IMR-90 (cell line): ENCODE data around the gene TBC1D12. TPM values are rescaled to one million over a fixed set of nuclear protein-coding genes. Genes with fewer than 3 reads are reported as not detected.

ENCODE experiments used
- ATAC-seq: fragments of 200-7000 bp; cut with Tn5 transposase; 2 replicates; pipeline ENCODE4 v1.9.1; 2020; ENCODE audit warnings: low read depth, mild to moderate bottlenecking, moderate library complexity
- BruUV-seq: library from RNA; stranded (reverse); fragments of 400-500 nt; replicated peaks from 2 replicates; lab custom pipeline; 2021; lab: Mats Ljungman, UMichigan
- CTCF ChIA-PET: fragments of 300-600 bp; formaldehyde crosslinking; extraction: SDS; loops from one replicate; lab custom pipeline; 2021; ENCODE audit warnings: antibody characterized with exemption; lab: Yijun Ruan, JAX
- POLR2A ChIA-PET: fragments of 300-600 bp; sonication (Branson Sonifier 250); formaldehyde crosslinking; loops from one replicate; lab custom pipeline; 2022; ENCODE audit warnings: antibody characterized with exemption; ENCODE audit not compliant: unreplicated experiment; lab: Charles Lee
- DNase-seq: peaks from one replicate; pipeline ENCODE4 v3.0.0; 2013
- H2AFZ ChIP-seq: replicated peaks from 2 replicates; pipeline ENCODE3; 2013; ENCODE audit warnings: low read length, mild to moderate bottlenecking; ENCODE audit not compliant: poor library complexity
- H2AK5ac ChIP-seq: 2 replicates; pipeline ENCODE4 v1.6.1; 2013; ENCODE audit warnings: low read depth, low read length, inconsistent platforms
- H2AK9ac ChIP-seq: replicated peaks from 2 replicates; pipeline ENCODE3; 2013; ENCODE audit warnings: mild to moderate bottlenecking, low read depth, low read length, moderate library complexity; ENCODE audit not compliant: poor library complexity
- H2BK120ac ChIP-seq: 2 replicates; pipeline ENCODE4 v1.6.1; 2013; ENCODE audit warnings: low read depth, low read length, inconsistent platforms
- H2BK15ac ChIP-seq: 3 replicates; pipeline ENCODE4 v1.6.1; 2013; ENCODE audit warnings: low read depth, low read length, inconsistent platforms
- H2BK20ac ChIP-seq: 2 replicates; pipeline ENCODE4 v1.6.1; 2013; ENCODE audit warnings: low read depth, mild to moderate bottlenecking, inconsistent platforms, low read length, moderate library complexity
- H2BK5ac ChIP-seq: 2 replicates; pipeline ENCODE4 v1.6.1; 2013; ENCODE audit warnings: mild to moderate bottlenecking, low read depth, low read length, inconsistent platforms; ENCODE audit not compliant: poor library complexity, severe bottlenecking
- H3K14ac ChIP-seq: replicated peaks from 2 replicates; pipeline ENCODE4 v1.6.1; 2013; ENCODE audit warnings: low read depth, low read length, inconsistent platforms
- H3K18ac ChIP-seq: 2 replicates; pipeline ENCODE4 v1.6.1; 2013; ENCODE audit warnings: low read depth, low read length, control low read depth
- H3K23ac ChIP-seq: 2 replicates; pipeline ENCODE4 v1.6.1; 2013; ENCODE audit warnings: low read depth, low read length, inconsistent platforms
- H3K27ac ChIP-seq: 2 replicates; pipeline ENCODE4 v1.5.1; 2013; ENCODE audit warnings: mild to moderate bottlenecking, control low read depth, low read length; ENCODE audit not compliant: insufficient read depth
- H3K27me3 ChIP-seq: 2 replicates; pipeline ENCODE4 v1.6.1; 2013; ENCODE audit warnings: low read length; ENCODE audit not compliant: control insufficient read depth, insufficient read depth
- H3K36me3 ChIP-seq: 2 replicates; pipeline ENCODE4 v1.6.1; 2013; ENCODE audit warnings: low read length, mixed read lengths; ENCODE audit not compliant: control insufficient read depth, insufficient read depth
- H3K4ac ChIP-seq: 2 replicates; pipeline ENCODE4 v1.6.1; 2013; ENCODE audit warnings: low read depth, low read length, inconsistent platforms
- H3K4me1 ChIP-seq: 2 replicates; pipeline ENCODE4 v1.6.1; 2013; ENCODE audit warnings: low read length, mixed read lengths; ENCODE audit not compliant: control insufficient read depth, insufficient read depth
- H3K4me2 ChIP-seq: 2 replicates; pipeline ENCODE4 v1.6.1; 2013; ENCODE audit warnings: low read depth, mild to moderate bottlenecking, control low read depth, low read length, moderate library complexity
- H3K4me3 ChIP-seq: 2 replicates; pipeline ENCODE4 v1.5.1; 2013; ENCODE audit warnings: low read depth, mild to moderate bottlenecking, control low read depth, low read length, moderate library complexity; ENCODE audit not compliant: insufficient read depth
- H3K56ac ChIP-seq: 2 replicates; pipeline ENCODE4 v1.6.1; 2013; ENCODE audit warnings: low read length, inconsistent platforms; ENCODE audit not compliant: insufficient read depth; ENCODE audit errors: extremely low read depth
- H3K79me1 ChIP-seq, 2 experiments: 2 replicates each; pipeline ENCODE4 v1.6.1; 2013; ENCODE audit warnings: low read length in 2 of 2, inconsistent platforms in 1 of 2, low read depth in 1 of 2
- H3K9ac ChIP-seq: 2 replicates; pipeline ENCODE4 v1.6.1; 2013; ENCODE audit warnings: low read depth, low read length, control low read depth
- H3K9me1 ChIP-seq: 2 replicates; pipeline ENCODE4 v1.6.1; 2013; ENCODE audit warnings: low read length, inconsistent platforms; ENCODE audit not compliant: insufficient read depth
- H3K9me3 ChIP-seq: 2 replicates; pipeline ENCODE4 v1.6.1; 2013; ENCODE audit warnings: low read length; ENCODE audit not compliant: control insufficient read depth, insufficient read depth
- H4K20me1 ChIP-seq: 2 replicates; pipeline ENCODE4 v1.6.1; 2013; ENCODE audit warnings: low read length, inconsistent platforms; ENCODE audit not compliant: insufficient read depth
- H4K5ac ChIP-seq: 2 replicates; pipeline ENCODE4 v1.6.1; 2013; ENCODE audit warnings: mild to moderate bottlenecking, low read depth, low read length, control low read depth
- H4K8ac ChIP-seq, 2 experiments: 2 replicates each; pipeline ENCODE4 v1.6.1; 2013; ENCODE audit warnings: low read depth in 2 of 2, low read length in 2 of 2, control low read depth in 1 of 2, inconsistent platforms in 1 of 2
- H4K91ac ChIP-seq: 2 replicates; pipeline ENCODE4 v1.6.1; 2013; ENCODE audit warnings: low read depth, low read length, inconsistent platforms; ENCODE audit not compliant: insufficient read depth
- CEBPB ChIP-seq: IDR thresholded peaks from 2 replicates; pipeline ENCODE4 v1.6.1; 2012; ENCODE audit warnings: low read depth, low read length, improper control_type of control experiment
- CHD1 ChIP-seq: IDR thresholded peaks from 2 replicates; pipeline ENCODE4 v1.6.1; 2012; ENCODE audit warnings: low read depth, low read length, improper control_type of control experiment
- FOS ChIP-seq: fragments of 150-350 bp; IDR thresholded peaks from 2 replicates; pipeline ENCODE4 v1.6.1; 2016; ENCODE audit warnings: low read depth, low read length
- MAZ ChIP-seq: IDR thresholded peaks from 2 replicates; pipeline ENCODE4 v1.6.1; 2012; ENCODE audit warnings: low read depth, mild to moderate bottlenecking, low read length, improper control_type of control experiment, moderate library complexity, borderline replicate concordance
- MXI1 ChIP-seq: IDR thresholded peaks from 2 replicates; pipeline ENCODE4 v1.6.1; 2012; ENCODE audit warnings: low read depth, mild to moderate bottlenecking, low read length, moderate library complexity, borderline replicate concordance
- POLR2A ChIP-seq: IDR thresholded peaks from 2 replicates; pipeline ENCODE4 v1.6.1; 2012; ENCODE audit warnings: mild to moderate bottlenecking, low read depth, low read length
- RCOR1 ChIP-seq: IDR thresholded peaks from 2 replicates; pipeline ENCODE4 v1.6.1; 2012; ENCODE audit warnings: mild to moderate bottlenecking, low read length, improper control_type of control experiment; ENCODE audit not compliant: insufficient replicate concordance
- SMC3 ChIP-seq: fragments of 150-350 bp; IDR thresholded peaks from 2 replicates; pipeline ENCODE4 v1.6.1; 2016; ENCODE audit warnings: low read depth, mild to moderate bottlenecking, antibody characterized with exemption, low read length, moderate library complexity
- WGBS, 2 experiments: methylation state at CpG; one replicate each; pipeline versions ENCODE4 v1.1.5 to v1.1.7; 2013; ENCODE audit warnings: missing lambda C conversion rate in 2 of 2; ENCODE audit not compliant: insufficient read length in 1 of 2; ENCODE audit errors: extremely low coverage in 2 of 2; 5-methylcytosine and 5-hydroxymethylcytosine counted together
- dilution Hi-C: fragments of 300-500 bp; cut with HindIII; formaldehyde crosslinking; loops from one replicate; pipeline ENCODE4 v1.14.3; 2018; ENCODE audit warnings: low sequenced_read_pairs; ENCODE audit not compliant: unreplicated experiment
- in situ Hi-C: fragments of 300-500 bp; cut with MboI; formaldehyde crosslinking; loops from 3 replicates; pipeline ENCODE4 v1.14.3; 2019; ENCODE audit warnings: low sequenced_read_pairs, inconsistent platforms, mixed read lengths
- intact Hi-C: fragments of 100-400 bp; cut with micrococcal nuclease; formaldehyde crosslinking; loops from 2 replicates; pipeline ENCODE4 v1.10.0; 2022
- polyA plus RNA-seq, 3 experiments: library from polyadenylated mRNA; depleted of rRNA; stranded (reverse); fragments of >200 nt; gene quantifications; 2 replicates each; pipeline ENCODE4 v1.2.3, GENCODE V29; 2012; ENCODE audit warnings: low replicate concordance in 1 of 3
- total RNA-seq: library from RNA; depleted of rRNA; stranded (reverse); fragments of >200 nt; gene quantifications from 2 replicates; pipeline ENCODE4 v1.2.3, GENCODE V29; 2012
- TF ChIP-seq, protein P1 (sequence below): fragments of 150-350 bp; IDR thresholded peaks from 2 replicates; pipeline ENCODE4 v1.6.1; 2017; ENCODE audit warnings: mild to moderate bottlenecking, antibody characterized with exemption, low read length, low read depth

The TBC1D12 gene
- total and polyA plus RNA-seq, 2 of the 4 experiments (the other 2 are of a cell fraction): 1.9 to 5.4 TPM

DNA sequence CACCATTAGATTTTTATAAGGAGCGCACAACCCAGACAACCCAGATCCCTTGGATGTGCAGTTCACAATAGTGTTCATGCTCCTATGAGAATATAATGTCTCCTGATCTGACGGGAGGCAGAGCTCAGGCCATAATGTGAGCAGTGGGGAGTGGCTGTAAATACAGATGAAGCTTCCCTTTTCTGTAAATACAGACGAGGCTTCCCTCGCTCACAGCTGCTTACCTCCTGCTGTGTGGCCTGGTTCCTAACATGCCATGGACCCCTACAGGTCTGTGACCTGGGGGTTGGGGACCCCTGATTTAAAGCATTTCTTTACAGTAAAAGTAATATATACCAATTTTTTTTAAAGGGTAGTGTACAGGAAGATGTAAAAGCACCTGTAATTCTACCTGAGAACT lies 176.4 kb downstream of the TBC1D12 start:
- H3K27ac ChIP-seq: no peak overlapping the region

More for the DNA sequence above, 176.4 kb downstream of the TBC1D12 start:
- Histone ChIP-seq H2BK120ac (no peak overlapping the region), H3K9me3 (no peaks in the 10 kb centered on the region), H2AFZ (no peak overlapping the region), H3K4me2 (no peak overlapping the region), H2AK5ac (no peak overlapping the region), H3K4me1 (no peaks in the 10 kb centered on the region), H3K56ac (no peak overlapping the region), H4K20me1 (no peaks in the 10 kb centered on the region), H3K18ac (no peak overlapping the region), H4K8ac (no peak overlapping the region), H3K36me3 (peaks cover 4% of the 10 kb centered on the region; the same call in 1 of the 2 replicates), H2BK20ac (no peak overlapping the region), H3K4me3 (no peak overlapping the region), H3K4ac (no peak overlapping the region), H3K9ac (no peak overlapping the region), H2BK15ac (no peak overlapping the region), H2AK9ac (no peak overlapping the region), H3K27me3 (no peaks in the 10 kb centered on the region), H3K79me1 (no peaks in the 10 kb centered on the region), H4K91ac (no peak overlapping the region), H4K5ac (no peak overlapping the region), H3K23ac (no peak overlapping the region), H3K9me1 (peaks cover 3% of the 10 kb centered on the region; the same call in 1 of the 2 replicates), H2BK5ac (no peak overlapping the region), H3K14ac (no peak overlapping the region)
- 100% methylated on average over 1 of the region's 4 CpGs; no CpG with 5 or more reads in 1 of the 2 experiments for WGBS, 2 experiments
- no peak for ATAC-seq
- ChIA-PET POLR2A (no interaction called here), CTCF (interaction anchor here (0.7 kb wide), 2 partner anchors 30 to 135 kb away, joined by 3 read pairs; no protein-coding TSS in a partner anchor)
- BruUV-seq: no TSS peak
- TF ChIP-seq POLR2A: no peak
- no peak for TF ChIP-seq RCOR1
- no peak for TF ChIP-seq MAZ
- TF ChIP-seq CEBPB: no peak
- TF ChIP-seq CHD1: no peak
- TF ChIP-seq, protein P1, sequence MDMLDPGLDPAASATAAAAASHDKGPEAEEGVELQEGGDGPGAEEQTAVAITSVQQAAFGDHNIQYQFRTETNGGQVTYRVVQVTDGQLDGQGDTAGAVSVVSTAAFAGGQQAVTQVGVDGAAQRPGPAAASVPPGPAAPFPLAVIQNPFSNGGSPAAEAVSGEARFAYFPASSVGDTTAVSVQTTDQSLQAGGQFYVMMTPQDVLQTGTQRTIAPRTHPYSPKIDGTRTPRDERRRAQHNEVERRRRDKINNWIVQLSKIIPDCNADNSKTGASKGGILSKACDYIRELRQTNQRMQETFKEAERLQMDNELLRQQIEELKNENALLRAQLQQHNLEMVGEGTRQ: no peak
- TF ChIP-seq FOS: no peak
- TF ChIP-seq MXI1: no peak
- no peak for TF ChIP-seq SMC3
- DNase-seq: no peak
- intact Hi-C loops: no loop called here
- in situ Hi-C loops: no loop called here
- dilution Hi-C loops: no loop called here
